HCT116 (cell line): ENCODE results near the gene CDA. TPM values are rescaled to one million over a fixed set of nuclear protein-coding genes. Genes with fewer than 3 reads are reported as not detected.
A peak's percentile ranks its signal among the peaks of the same experiment; 100 is the strongest.

Source experiments
- ATAC-seq: fragments of 200-7000 bp; cut with Tn5 transposase; 2 replicates; pipeline ENCODE4 v1.9.1; 2020; ENCODE audit warnings: mild to moderate bottlenecking, moderate library complexity
- BruUV-seq: library from RNA; stranded (reverse); fragments of 400-500 nt; replicated peaks from 2 replicates; lab custom pipeline; 2021; lab: Mats Ljungman, UMichigan
- CTCF ChIA-PET: fragments of 300-600 bp; sonication (Branson Sonifier 250); formaldehyde crosslinking; loops from one replicate; lab custom pipeline; 2021; ENCODE audit warnings: antibody characterized with exemption; lab: Charles Lee
- POLR2A ChIA-PET: fragments of 300-600, 350-600 bp; sonication (Branson Sonifier 250); formaldehyde crosslinking; loops from one replicate; lab custom pipeline; 2021; ENCODE audit warnings: antibody characterized with exemption; lab: Charles Lee
- RAD21 ChIA-PET, 2 experiments: fragments of 300-600 bp; sonication (Branson Sonifier 250); formaldehyde crosslinking; loops; one replicate each; lab custom pipeline; 2023; ENCODE audit warnings: low total read pairs in 2 of 2; ENCODE audit not compliant: uncharacterized antibody in 2 of 2, unreplicated experiment in 2 of 2, low non-redundant PET in 1 of 2; lab: Charles Lee
- DNase-seq: peaks from one replicate; pipeline ENCODE4 v3.0.0-alpha.2; 2010; ENCODE audit warnings: low read depth, low spot score
- H2AFZ ChIP-seq: fragments of 200-600 bp; shearing (Covaris generic), sonication (generic); 2 replicates; pipeline ENCODE4 v1.6.1; 2017; ENCODE audit warnings: low read depth, mixed run types, mixed read lengths, antibody characterized with exemption, low read length; ENCODE audit not compliant: poor library complexity, severe bottlenecking
- H3K27ac ChIP-seq: 2 replicates; pipeline ENCODE4 v1.5.1; 2012; ENCODE audit warnings: low read depth, low read length
- H3K27me3 ChIP-seq: fragments of 200-600 bp; sonication (generic); 2 replicates; pipeline ENCODE4 v1.6.1; 2016; ENCODE audit warnings: mixed run types, low read length, mixed read lengths; ENCODE audit not compliant: insufficient read depth
- H3K36me3 ChIP-seq, 2 experiments: fragments of 200-500 bp in 1 of 2; fragments of 200-600 bp in 1 of 2; sonication (Bioruptor generic) in 1 of 2; sonication (generic) in 1 of 2; 2 replicates each; pipeline versions ENCODE4 v1.5.1 to v1.6.1; 2014 to 2016; ENCODE audit warnings: low read length in 2 of 2, inconsistent platforms in 1 of 2, mixed read lengths in 1 of 2, mixed run types in 1 of 2; ENCODE audit not compliant: insufficient read depth in 2 of 2, control insufficient read depth in 1 of 2
- H3K4me1 ChIP-seq, 2 experiments: fragments of 200-600 bp in 1 of 2; sonication (generic) in 1 of 2; 2 replicates each; pipeline versions ENCODE4 v1.5.1 to v1.6.1; 2012 to 2017; ENCODE audit warnings: low read length in 2 of 2, inconsistent platforms in 1 of 2, mild to moderate bottlenecking in 1 of 2, mixed read lengths in 1 of 2, mixed run types in 1 of 2, moderate library complexity in 1 of 2; ENCODE audit not compliant: insufficient read depth in 2 of 2, control insufficient read depth in 1 of 2
- H3K4me2 ChIP-seq: fragments of 200-600 bp; sonication (generic); 2 replicates; pipeline ENCODE4 v1.6.1; 2017; ENCODE audit warnings: mixed run types, low read length, mixed read lengths
- H3K4me3 ChIP-seq, 2 experiments: fragments of 200-600 bp in 1 of 2; sonication (generic) in 1 of 2; replicated peaks in 1 of 2; 2 replicates each; pipeline ENCODE4 v1.5.1; 2011 to 2016; ENCODE audit warnings: low read length in 2 of 2, control low read depth in 1 of 2, low read depth in 1 of 2, mild to moderate bottlenecking in 1 of 2, mixed read lengths in 1 of 2, mixed run types in 1 of 2
- H3K79me2 ChIP-seq: fragments of 200-600 bp; sonication (generic); 2 replicates; pipeline ENCODE4 v1.6.1; 2017; ENCODE audit warnings: mild to moderate bottlenecking, mixed run types, low read length, moderate library complexity, mixed read lengths; ENCODE audit not compliant: insufficient read depth
- H3K9ac ChIP-seq: fragments of 200-600 bp; sonication (generic); 2 replicates; pipeline ENCODE4 v1.6.1; 2016; ENCODE audit warnings: low read length, mixed read lengths
- H3K9me2 ChIP-seq: fragments of 200-600 bp; sonication (generic), shearing (Covaris generic); 2 replicates; pipeline ENCODE4 v1.6.1; 2017; ENCODE audit warnings: mixed run types, mild to moderate bottlenecking, moderate library complexity; ENCODE audit not compliant: insufficient read depth
- H3K9me3 ChIP-seq, 2 experiments: fragments of 200-500 bp in 1 of 2; fragments of 200-600 bp in 1 of 2; sonication (Bioruptor generic) in 1 of 2; sonication (generic) in 1 of 2; 2 replicates each; pipeline ENCODE4 v1.6.1; 2014 to 2017; ENCODE audit warnings: low read length in 2 of 2, mixed read lengths in 2 of 2, inconsistent platforms in 1 of 2, low read depth in 1 of 2, mild to moderate bottlenecking in 1 of 2, mixed run types in 1 of 2, moderate library complexity in 1 of 2; ENCODE audit not compliant: control insufficient read depth in 1 of 2, insufficient read depth in 1 of 2
- H4K20me1 ChIP-seq: fragments of 200-600 bp; sonication (generic), shearing (Covaris generic); 2 replicates; pipeline ENCODE4 v1.6.1; 2017; ENCODE audit warnings: mixed run types, mild to moderate bottlenecking, moderate library complexity; ENCODE audit not compliant: insufficient read depth
- ATF3 ChIP-seq: IDR thresholded peaks from 2 replicates; pipeline ENCODE4 v1.6.1; 2012
- CBX3 ChIP-seq: IDR thresholded peaks from 2 replicates; pipeline ENCODE4 v1.6.1; 2012; ENCODE audit warnings: low read depth
- CEBPB ChIP-seq: IDR thresholded peaks from 2 replicates; pipeline ENCODE4 v1.6.1; 2012; ENCODE audit warnings: low read depth
- ELF1 ChIP-seq: IDR thresholded peaks from 2 replicates; pipeline ENCODE4 v1.6.1; 2012; ENCODE audit warnings: low read depth, borderline replicate concordance
- EZH2 ChIP-seq: fragments of 200-600 bp; sonication (generic); IDR thresholded peaks from 2 replicates; pipeline ENCODE4 v1.6.1; 2017; ENCODE audit warnings: antibody characterized with exemption, mixed run types
- EZH2phosphoT487 ChIP-seq: fragments of 200-600 bp; IDR thresholded peaks from 2 replicates; pipeline ENCODE4 v1.6.1; 2018; ENCODE audit warnings: antibody characterized with exemption, borderline replicate concordance
- FOSL1 ChIP-seq: IDR thresholded peaks from 2 replicates; pipeline ENCODE4 v1.6.1; 2012; ENCODE audit warnings: low read depth
- JUND ChIP-seq: IDR thresholded peaks from 2 replicates; pipeline ENCODE4 v1.6.1; 2012
- MAX ChIP-seq: IDR thresholded peaks from 2 replicates; pipeline ENCODE4 v1.6.1; 2012
- SP1 ChIP-seq: IDR thresholded peaks from 2 replicates; pipeline ENCODE4 v1.6.1; 2012; ENCODE audit warnings: low read depth
- SRF ChIP-seq: IDR thresholded peaks from 2 replicates; pipeline ENCODE4 v1.6.1; 2012; ENCODE audit warnings: low read depth
- TCF7L2 ChIP-seq: IDR thresholded peaks from 2 replicates; pipeline ENCODE4 v1.7.0; 2011; ENCODE audit warnings: borderline replicate concordance, inconsistent platforms; ENCODE audit not compliant: insufficient read depth, insufficient read length; ENCODE audit errors: extremely low read depth
- YY1 ChIP-seq: IDR thresholded peaks from 2 replicates; pipeline ENCODE4 v1.6.1; 2011; ENCODE audit warnings: low read length, low read depth, moderate library complexity, mild to moderate bottlenecking; ENCODE audit not compliant: insufficient replicate concordance; ENCODE audit errors: extremely low read depth
- ZBTB33 ChIP-seq: IDR thresholded peaks from 2 replicates; pipeline ENCODE4 v1.6.1; 2011; ENCODE audit warnings: mild to moderate bottlenecking, low read length, moderate library complexity; ENCODE audit not compliant: insufficient replicate concordance; ENCODE audit errors: extremely low read depth
- ZFX ChIP-seq: fragments of 450-650 bp; IDR thresholded peaks from 2 replicates; pipeline ENCODE4 v1.6.1; 2017
- ZNF274 ChIP-seq: fragments of 200-500 bp; sonication (Bioruptor generic); IDR thresholded peaks from 2 replicates; pipeline ENCODE4 v1.6.1; 2014; ENCODE audit warnings: mild to moderate bottlenecking, low read depth, low read length, inconsistent platforms
- intact Hi-C: fragments of 100-400 bp; cut with micrococcal nuclease; formaldehyde crosslinking; loops from 2 replicates; pipeline ENCODE4 v1.10.0; 2022
- total RNA-seq: library from RNA; stranded (reverse); gene quantifications from one replicate; pipeline ENCODE4 v1.2.1, GENCODE V29; 2021; ENCODE audit not compliant: unreplicated experiment

Gene CDA
- total RNA-seq, 1 experiment from 2014 or later: 28.6 TPM

GRCh38 chr1:20552728-20553445 lies 36.0 kb upstream of the CDA start:
- Histone ChIP-seq H3K27me3 (no peaks in the 10 kb centered on the region), H3K9me2 (no peaks in the 10 kb centered on the region), H3K79me2 (no peaks in the 10 kb centered on the region), H3K9me3 (no peaks in the 10 kb centered on the region), H3K4me1 (no peaks in the 10 kb centered on the region), H2AFZ (no peak overlapping the region), H3K36me3 (no peaks in the 10 kb centered on the region), H4K20me1 (no peaks in the 10 kb centered on the region), H3K9ac (no peak overlapping the region), H3K4me2 (no peak overlapping the region), H3K27ac (no peak overlapping the region), H3K4me3 (no peak overlapping the region)
- DNase-seq (no peak), ATAC-seq (no peak)
- intact Hi-C loops: no loop called here
- POLR2A ChIA-PET: no interaction called here
- RAD21 ChIA-PET: no interaction called here
- TF ChIP-seq FOSL1 (no peak), ZNF274 (no peak), SP1 (no peak)
- CTCF ChIA-PET: no interaction called here
- BruUV-seq: no TSS peak

- H3K79me2 ChIP-seq: no peaks in the 10 kb centered on the region
- ATAC-seq: 0 out of 2 replicates have a peak, but pooled peaks have one; percentile 17
- TF ChIP-seq ZFX (no peak), JUND (no peak), EZH2phosphoT487 (no peak), MAX (no peak), CEBPB (no peak), ELF1 (no peak), CBX3 (no peak), ZBTB33 (no peak), ATF3 (no peak), SP1 (no peak), YY1 (no peak), TCF7L2 (no peak), SRF (no peak), EZH2 (no peak), FOSL1 (no peak)
Measured at GRCh38 chr1:20555025-20555757, 33.7 kb upstream of the CDA start.

More at GRCh38 chr1:20555025-20555757, 33.7 kb upstream of the CDA start:
- Histone ChIP-seq H3K4me2 (no peak overlapping the region), H3K27me3 (no peaks in the 10 kb centered on the region), H4K20me1 (no peaks in the 10 kb centered on the region), H3K9me3 (no peaks in the 10 kb centered on the region), H3K4me3 (no peak overlapping the region), H3K4me1 (no peaks in the 10 kb centered on the region), H3K9ac (no peak overlapping the region), H2AFZ (no peak overlapping the region), H3K9me2 (no peaks in the 10 kb centered on the region), H3K36me3 (no peaks in the 10 kb centered on the region), H3K27ac (no peak overlapping the region)
- no peak for DNase-seq
- RAD21 ChIA-PET: no interaction called here
- CTCF ChIA-PET: no interaction called here
- BruUV-seq: no TSS peak
- intact Hi-C loops: no loop called here
- POLR2A ChIA-PET: no interaction called here
